NCI-H345 treated with DMSO at 0.1 percent for 48 hours (cell line): ENCODE measurements around the gene SNCB.
A peak's percentile ranks its signal among the peaks of the same experiment; 100 is the strongest.

Experiments
- DNase-seq: peaks from one replicate; lab custom pipeline; 2025; ENCODE audit not compliant: unreplicated experiment; lab: John Stamatoyannopoulos, UW

SNCB gene

DNA sequence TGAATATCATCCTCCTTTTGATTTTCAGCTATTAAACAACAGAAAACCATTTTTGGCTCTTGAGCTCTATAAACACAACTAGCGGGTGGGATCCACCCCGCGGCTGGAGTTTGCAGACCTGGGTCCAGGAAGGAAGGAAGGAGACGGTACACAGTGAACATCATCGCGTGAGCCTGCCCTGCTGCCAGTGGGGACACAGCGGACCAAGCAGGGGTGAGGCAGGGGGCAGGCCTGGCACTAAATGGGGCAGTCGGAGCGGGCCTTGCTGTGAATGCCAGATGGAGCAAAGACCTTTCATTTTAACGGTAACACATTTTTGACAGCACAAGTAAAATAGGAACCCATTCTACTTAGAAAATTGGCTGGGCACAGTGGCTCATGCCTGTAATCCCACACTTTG is 31.3 kb upstream of the SNCB start:
- DNase-seq = no peak

DNA sequence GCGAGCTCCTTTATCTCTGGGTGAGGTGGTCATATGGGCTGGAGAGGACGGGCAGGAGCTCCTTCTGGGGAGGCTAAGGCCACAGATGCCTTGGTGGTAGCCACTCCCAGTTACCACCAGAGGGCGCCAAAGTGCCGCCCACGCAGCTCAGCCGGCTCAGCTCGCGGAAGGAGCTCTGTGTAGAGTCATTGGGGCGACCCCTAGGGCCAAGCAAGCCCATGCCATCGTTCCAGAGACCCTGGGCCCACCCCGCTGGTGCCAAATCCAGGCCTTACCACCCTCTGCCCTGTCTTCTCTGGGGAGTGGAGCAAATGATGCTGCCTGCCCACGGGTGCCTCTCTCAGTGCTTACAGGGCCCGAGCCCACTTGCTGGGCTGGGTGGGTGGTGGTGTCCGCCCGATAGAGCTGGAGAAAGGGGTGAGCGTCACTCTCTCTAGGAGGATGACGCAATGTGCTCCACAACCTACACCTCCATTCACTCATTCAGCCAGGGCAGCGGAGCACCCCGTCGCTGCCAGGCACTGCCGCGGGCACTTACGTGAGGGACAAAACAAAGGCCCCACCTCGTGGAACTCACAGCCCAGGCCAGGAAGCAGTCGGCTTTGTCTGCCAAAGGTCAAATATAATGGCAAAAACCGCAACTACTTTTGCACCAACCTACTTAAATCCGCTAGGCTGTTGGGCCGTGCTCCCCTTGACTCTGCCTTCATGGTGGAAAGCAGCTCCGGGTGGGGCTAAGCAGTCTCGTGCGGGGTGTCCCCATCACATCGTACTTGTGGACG is 30.7 kb upstream of the SNCB start:
- DNase-seq = peak; percentile 67

DNA sequence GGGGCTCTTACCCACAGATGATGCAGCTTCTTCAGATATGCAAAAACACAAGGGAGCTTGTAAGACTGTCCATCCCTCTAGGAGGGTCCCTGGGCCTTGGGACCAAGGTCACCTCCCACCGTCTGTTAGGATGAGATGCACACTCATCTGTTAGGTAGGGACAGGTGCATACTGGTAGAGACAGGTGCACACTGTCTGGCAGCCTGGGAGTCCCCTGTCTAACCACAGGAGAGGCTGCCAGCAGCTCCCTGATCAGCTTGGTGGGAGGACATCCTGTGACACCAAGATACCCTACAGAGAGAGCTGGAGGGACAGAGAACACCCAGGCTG is 30.2 kb upstream of the SNCB start:
- DNase-seq = peak; percentile 67

DNA sequence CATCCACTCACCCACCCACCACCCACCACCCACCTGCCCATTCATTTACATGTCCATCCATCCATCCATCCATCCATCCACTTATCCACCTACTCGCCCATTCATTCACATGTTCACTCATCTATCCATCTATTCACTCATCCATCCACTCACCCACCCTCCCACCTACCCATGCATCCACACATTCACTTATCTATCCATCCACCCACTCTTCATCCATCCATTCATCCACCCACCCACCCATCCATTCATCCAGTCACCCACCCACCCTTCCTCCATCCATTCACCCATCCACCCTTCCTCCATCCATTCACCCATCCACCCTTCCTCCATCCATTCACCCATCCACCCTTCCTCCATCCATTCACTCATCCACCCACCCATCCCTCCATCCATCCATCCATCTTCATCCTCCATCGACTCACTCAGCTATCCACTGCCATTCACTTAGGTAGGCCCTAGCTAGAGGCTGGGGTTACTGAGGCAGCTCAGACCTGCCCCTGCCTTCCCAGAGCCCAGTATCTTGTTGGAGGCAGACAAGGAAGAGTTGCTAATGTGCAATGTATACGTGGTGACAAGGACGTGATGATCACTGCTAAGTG is 29.6 kb upstream of the SNCB start:
- no peak for DNase-seq

DNA sequence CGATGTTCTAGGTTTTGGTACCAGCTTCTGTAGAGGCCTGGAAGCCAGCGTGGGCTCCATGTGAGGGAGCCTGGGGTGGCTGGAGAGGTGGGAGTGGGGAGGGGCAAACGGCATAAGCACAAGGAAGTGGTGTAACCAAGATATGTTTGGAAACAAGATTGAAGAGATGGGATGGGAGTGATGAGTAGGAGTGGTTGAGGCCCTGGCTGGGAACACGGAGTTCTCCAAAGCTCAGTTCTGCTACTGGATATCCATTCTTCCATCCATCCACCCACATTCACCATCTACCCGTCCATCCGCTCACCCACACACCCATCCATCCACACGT is 29.1 kb upstream of the SNCB start:
- DNase-seq = no peak

DNA sequence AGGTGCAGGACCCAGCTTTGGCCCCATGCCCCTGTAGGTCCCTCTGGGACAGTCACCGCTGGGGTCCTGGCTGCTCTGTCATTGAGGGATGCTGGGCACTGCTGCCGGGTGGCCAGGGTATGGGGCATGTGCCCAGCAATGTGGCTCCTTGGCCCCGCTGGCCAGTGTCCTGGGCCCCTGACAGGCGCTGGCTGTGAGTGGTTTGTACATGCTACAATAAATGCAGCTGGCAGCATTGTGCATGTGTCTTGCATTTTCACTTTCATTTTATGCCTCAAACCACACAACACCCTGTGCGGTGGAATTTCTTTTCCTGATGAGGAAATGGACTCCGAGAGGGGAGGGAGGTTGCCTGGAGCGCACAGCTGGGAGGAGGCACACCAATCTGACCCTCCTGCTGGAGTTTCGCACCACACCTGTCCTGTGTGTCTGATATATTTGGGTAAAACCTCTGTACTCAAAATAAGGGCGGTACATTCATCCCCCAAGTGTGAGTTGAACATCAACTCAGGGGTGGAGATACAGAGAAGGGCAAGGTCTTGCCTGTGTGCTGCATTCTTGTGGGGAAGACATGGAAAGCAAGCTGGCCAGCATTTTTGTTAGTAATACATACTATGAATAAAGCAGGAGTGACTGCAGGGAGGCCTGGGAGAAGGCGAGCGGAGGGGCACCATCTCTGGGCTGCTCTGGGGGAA is 28.6 kb upstream of the SNCB start:
- no peak for DNase-seq

DNA sequence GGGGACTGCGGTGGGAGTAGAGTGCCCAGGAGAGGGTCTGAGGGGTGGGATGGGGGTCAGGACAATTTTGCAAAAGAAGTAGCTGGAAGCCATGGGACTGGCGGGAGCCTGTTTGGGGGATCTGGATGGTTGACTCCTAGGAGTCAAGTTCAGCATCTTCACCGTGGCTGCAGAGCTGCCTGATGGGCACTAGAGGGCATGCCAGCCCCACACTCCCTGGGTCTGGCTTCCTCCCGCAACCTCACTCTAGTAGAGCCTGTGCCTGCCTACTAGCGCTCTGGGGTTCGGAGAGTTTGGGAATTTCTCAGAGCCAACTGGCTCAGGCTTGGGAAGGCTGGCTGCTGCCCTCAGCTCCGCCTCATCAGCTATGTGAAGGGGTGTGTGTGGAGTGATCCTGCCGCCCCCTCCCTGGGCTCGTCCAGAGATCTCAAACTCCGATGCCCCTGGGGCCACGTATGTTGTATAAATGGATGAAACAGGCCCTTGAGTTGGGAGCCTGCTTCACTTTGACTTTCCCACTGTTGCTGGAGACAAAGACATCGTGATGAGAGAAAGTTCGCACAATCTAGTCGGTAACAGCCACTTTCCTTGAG is 27.8 kb upstream of the SNCB start:
- peak; percentile 65 for DNase-seq

DNA sequence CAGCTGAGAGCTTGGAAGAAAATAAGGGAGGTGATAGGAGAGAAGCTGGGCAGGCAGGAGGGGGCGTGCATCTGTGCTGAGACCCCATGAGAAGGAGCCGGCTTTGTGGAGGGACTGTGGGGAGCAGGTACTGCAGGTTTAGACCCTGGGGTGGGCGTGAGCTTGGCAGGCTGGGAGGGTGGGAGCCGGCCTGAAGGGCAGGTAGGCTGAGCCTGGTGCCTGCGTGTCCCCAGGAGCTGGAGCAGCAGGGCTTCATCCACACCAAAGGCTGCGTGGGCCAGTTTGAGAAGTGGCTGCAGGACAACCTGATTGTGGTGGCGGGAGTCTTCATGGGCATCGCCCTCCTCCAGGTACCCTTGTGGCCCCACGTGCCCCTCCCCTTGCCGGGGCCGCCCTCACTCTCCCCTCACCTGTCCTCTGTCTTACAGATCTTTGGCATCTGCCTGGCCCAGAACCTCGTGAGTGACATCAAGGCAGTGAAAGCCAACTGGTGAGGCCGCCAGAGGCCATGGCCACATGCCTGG is 26.2 kb upstream of the SNCB start:
- no peak for DNase-seq

DNA sequence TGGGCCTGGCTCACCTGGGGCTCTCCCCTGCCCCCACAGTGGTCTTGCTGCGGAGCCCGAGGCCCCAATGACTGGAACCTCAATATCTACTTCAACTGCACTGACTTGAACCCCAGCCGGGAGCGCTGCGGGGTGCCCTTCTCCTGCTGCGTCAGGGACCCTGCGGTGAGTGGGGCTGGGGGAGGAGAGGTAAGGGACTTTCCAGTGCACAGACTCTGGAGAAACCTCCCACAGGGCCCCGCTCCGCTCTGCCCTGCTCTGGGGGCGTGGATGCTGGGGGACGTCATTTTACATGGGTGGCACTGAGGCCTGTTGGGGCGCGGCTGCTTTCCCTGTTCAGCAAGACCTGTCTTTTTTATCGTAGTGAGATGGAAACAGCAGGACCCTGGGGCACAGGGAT is 24.5 kb upstream of the SNCB start:
- no peak for DNase-seq

DNA sequence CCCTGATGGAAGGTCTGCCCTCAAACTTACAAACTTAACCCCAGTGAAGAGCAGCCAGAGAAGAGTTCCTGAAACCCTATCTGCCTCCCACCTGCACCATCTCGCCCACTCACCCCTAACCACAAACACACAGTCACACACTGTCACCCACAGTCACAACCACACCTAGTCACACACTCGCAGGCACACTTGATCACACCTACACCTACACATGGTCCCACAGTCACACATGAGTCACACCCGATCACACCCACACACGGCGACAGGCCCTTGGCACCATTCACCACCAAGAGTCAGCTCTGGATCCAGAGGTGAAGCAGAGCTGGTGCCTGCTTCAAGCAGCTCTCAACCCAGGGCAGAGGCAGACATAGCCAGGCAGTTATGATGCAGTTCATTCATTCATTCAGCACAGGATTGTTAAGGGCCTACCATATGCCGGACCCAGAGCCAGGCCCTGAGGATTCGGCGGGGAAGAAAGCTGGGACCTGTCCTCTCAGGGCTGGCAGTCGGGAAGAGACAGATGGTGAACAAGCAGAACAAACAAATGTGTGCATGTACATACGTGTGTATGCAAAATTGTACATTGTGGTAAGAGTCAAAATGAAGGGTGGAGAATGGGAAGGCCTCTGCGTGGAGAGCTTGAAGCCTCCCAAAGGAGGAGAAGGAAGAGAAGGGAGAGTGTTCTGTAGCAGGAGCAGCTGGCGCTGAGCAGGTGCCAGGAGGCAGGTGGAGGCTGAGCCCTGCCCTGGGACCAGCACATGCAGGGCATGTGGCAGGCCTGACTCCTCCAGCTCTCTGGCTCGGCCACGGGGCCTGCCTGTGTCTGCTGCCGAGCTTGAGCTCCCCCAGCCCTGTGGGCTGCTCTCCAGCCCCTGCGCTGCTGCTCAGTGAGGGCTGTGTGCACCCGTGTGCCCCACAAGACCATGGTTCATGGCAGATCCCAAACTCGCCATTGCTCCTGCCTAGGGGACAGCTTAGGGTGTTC is 23.4 kb upstream of the SNCB start:
- DNase-seq = no peak

DNA sequence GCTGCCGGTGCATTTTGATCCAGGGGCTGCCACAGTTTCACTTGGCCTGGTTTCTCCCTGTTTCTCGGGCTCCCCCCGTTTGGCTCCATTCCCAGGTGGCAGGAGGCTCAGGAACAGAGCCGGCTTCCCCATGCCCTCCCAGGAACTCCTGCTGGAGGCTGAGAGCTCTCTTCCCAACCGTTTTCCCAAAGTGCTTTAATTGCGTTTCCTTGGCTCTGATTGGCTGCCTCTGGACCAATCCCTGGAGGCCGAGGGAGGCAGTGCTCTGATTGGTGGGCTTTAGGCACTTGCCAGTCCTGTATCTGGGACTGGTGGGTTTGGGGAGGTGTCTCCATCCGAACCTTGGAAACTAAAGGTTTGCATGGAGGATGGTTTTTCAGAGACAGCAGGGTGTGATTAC is 21.8 kb upstream of the SNCB start:
- no peak for DNase-seq

DNA sequence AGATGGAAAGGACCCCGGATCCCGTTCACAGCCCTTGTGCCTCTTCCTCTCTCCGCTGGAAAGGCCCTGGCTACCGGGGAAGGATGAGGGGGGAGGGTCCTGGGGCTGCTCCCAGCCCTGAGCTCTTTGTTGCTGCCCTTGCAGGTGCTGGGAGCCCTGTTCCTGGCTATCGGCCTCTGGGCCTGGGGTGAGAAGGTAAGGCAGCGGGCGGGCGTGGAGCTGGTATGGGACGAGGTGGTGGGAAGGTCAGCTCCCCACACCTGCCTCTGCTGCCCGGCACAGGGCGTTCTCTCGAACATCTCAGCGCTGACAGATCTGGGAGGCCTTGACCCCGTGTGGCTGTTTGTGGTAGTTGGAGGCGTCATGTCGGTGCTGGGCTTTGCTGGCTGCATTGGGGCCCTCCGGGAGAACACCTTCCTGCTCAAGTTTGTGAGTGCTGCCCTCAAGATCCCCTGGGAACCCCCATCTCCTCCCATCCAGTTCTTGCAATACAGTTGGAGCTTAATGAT is 21.2 kb upstream of the SNCB start:
- no peak for DNase-seq

DNA sequence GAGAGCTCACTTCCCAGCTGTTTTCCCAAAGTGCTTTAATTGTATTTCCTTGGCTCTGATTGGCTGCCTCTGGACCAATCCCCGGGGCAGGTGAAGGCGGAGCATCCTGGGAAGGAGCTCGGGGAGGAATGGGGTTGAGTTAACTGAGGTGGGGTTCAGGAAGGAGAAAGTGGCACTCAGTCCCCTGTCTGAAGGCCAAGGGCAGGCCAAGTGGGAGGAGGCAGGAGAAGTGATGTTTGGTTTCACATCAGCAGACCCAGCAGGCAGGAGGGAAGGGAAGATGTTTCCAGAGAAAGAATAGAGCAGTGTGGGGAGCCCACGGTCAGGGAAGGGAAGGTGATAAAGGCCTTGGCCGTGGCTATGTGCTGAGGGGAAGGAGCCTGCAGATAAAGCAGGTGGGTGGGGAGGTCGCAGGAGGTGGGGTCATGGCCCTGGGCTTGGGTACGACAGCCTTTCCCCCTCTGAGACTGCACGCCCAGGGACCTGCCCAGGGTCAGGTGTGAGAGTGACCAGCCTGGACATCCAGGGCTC is 20.1 kb upstream of the SNCB start:
- no peak for DNase-seq

DNA sequence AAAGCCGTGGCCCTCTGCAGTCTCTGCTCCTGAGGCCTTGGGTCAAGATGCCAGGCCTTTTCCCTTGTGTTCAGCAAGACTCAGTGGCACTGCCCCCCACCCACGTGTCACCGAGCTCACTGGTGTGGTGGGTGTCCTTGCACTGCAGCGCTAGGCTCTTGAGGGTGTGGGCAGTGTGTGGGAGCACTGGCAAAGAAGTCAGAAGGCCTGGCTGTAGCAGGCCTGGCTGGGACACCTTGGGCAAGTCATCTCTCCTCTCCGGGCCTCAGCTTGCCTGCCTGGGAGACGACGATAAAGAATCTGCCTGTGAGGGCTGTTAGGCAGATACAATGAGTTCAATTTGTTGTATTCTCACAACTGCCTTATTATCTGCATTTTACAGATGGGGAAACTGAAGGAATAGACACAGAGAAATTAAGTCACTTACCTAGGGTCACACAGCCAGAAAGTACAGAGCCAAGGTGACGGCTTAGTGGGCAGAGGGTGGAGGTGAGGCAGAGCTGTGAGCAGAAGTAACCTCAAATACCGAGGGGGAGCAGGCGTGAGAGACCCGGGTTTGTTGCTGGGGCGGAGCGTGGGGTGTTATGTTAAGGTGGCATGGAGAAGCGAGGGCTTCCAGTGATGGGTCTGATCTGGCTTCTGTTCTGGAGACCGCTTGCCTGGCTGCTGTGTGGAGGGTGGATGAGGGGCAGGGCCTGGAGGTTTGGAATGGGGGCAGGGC is 18.3 kb upstream of the SNCB start:
- DNase-seq = no peak

DNA sequence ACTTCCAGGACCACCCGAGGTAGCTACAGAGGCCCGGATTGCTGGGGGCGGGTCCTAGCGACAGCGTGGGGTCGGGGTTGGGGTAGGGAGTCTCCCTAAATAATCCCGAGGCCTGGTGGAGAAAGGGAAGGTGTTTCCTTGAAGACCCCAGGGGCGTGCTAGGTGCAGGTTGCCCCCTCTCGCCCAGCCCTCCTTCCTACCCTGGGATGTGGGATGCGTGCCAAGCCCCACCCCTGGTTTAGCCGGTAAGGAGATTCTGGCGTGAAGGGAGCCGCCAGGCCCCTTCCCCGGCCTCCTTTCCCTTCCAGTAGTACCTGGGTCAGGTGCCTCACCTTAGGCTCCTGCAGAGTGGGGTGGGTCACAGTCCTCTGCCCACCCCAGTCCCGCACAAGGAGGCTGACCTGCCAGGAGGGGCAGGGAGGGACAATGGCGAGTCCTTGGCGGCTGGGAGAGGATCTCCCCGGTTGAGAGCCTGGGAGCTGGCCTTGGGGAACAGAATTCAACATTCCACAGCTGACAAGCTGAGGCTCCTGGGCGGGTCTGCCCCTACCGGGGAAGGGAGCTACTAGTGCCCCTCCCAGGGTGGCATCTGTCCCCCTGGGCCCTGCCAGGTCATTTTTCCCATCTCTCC is 17.6 kb upstream of the SNCB start:
- DNase-seq = peak; percentile 42

DNA sequence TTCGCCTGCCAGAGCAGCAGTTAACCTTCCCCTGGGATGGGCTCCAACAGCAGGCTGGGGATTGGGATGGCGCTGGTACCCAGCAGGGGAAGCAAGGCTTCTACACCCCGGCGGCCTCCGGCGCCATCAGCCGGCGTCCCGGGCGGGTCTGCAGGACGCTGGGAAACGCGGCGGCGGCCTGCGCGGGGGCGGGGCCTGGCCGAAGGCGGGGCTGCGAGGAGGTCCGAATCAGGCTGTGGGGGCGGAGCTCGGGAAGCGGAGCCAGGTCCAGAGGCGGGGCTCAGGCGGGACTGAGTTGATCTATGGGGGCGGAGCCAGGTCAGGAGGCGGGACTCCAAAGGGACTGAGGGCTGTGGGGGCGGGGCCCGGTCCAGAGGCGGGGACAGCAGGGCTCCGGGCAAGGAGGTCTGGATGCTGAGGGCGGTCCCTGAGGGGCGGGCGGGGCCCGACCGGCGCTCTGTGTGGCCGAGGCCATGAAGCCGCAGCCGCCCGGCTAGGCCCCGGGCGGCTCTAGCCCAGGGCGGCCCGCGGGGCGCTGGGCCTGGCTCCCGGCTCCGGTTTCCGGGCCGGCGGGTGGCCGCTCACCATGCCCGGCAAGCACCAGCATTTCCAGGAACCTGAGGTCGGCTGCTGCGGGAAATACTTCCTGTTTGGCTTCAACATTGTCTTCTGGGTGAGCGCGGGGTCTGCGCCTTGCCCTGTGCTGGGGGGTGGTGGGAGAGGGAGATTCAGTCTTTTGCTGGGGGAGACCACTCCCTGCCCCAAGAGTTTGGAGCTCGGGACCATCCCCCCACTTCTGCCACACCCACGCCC is 16.9 kb upstream of the SNCB start, which contains the start of gene TSPAN17:
Gene TSPAN17 (plus strand): TSS at position 455 of the 813 bp plus-strand sequence. CDS start 132 bp downstream, at position 587.
- peak; percentile 97 for DNase-seq

DNA sequence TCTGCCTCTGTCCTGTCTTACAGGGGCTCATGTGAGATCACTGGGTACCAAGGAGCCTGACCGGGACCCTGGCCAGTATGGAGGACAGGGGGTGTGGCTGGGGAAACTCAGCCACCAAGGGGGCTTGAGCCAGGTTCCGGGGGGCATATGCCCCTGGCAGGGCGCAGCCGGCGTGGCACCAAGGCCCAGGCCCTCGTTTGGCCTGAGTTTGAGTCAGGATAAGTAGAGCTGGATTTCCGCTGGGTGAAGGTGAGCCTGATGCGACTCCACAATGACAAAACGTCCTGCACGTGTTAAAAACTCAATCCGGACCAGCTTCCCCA is 16.3 kb upstream of the SNCB start:
- no peak for DNase-seq

DNA sequence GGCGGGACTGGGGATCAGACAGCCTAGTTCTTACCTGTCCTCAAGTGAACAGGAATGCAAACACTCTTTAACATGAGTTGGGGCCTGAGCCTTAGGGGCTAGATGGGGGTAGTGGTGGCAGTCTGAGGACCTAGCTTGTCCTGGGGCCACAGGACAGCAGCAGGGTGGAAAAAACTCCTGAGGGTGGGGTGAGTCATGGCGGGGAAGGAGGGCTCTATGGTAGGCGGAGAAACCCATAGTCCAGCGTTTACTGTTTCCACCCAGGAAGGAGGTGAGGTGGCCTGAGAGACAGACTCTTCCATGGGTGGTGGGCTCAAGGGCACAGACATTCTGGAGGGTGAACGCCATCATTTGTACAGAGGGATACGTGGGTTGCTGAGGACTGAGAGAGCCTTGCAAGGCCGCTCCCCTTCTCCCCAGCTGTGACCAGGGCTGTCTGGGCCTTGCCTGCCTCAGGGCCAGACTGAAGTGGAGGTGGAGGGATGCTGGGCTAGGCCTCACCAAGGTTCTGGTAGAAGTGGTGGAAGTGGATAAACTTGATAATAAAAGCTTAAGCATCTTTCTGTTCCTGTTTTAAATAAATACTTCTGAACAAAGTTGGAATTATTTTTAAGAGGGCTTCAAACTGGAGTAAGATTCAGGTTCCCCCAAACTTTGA is 15.8 kb upstream of the SNCB start:
- DNase-seq = no peak
